Aorta (tissue), 5 donors: ENCODE data around the gene C1orf141. TPM values are rescaled to one million over a fixed set of nuclear protein-coding genes. Genes with fewer than 3 reads are reported as not detected.
A peak's percentile ranks its signal among the peaks of the same experiment; 100 is the strongest.

Source experiments
- ATAC-seq: fragments of 200-7000 bp; cut with Tn5 transposase; one replicate; pipeline ENCODE4 v1.9.1; 2022; ENCODE audit warnings: moderate library complexity; ENCODE audit not compliant: low FRiP score
- DNase-seq, 2 donors: peaks; one replicate each; pipeline ENCODE4 v3.0.0-alpha.2; 2020
- H3K27ac ChIP-seq, 2 donors: one replicate each; pipeline ENCODE4 v1.5.1; 2013; ENCODE audit warnings: low read length in 2 of 2, mild to moderate bottlenecking in 2 of 2, moderate library complexity in 2 of 2, control low read depth in 1 of 2, inconsistent platforms in 1 of 2, low read depth in 1 of 2
- H3K27me3 ChIP-seq, 2 donors: one replicate each; pipeline ENCODE4 v1.6.1; 2013; ENCODE audit warnings: control low read depth in 1 of 2, low read length in 1 of 2, mild to moderate bottlenecking in 1 of 2, moderate library complexity in 1 of 2; ENCODE audit not compliant: insufficient read depth in 2 of 2, control insufficient read depth in 1 of 2
- H3K36me3 ChIP-seq, 2 donors: one replicate each; pipeline ENCODE4 v1.6.1; 2013; ENCODE audit warnings: control low read depth in 1 of 2, low read length in 1 of 2, mild to moderate bottlenecking in 1 of 2; ENCODE audit not compliant: insufficient read depth in 2 of 2, control insufficient read depth in 1 of 2
- H3K4me1 ChIP-seq, 2 donors: one replicate each; pipeline ENCODE4 v1.6.1; 2013; ENCODE audit warnings: low read length in 2 of 2, control low read depth in 1 of 2, mild to moderate bottlenecking in 1 of 2, moderate library complexity in 1 of 2; ENCODE audit not compliant: insufficient read depth in 2 of 2, control insufficient read depth in 1 of 2
- H3K4me3 ChIP-seq, 2 donors: one replicate each; pipeline ENCODE4 v1.5.1; 2013; ENCODE audit warnings: low read length in 2 of 2, control low read depth in 1 of 2, mild to moderate bottlenecking in 1 of 2
- H3K9me3 ChIP-seq: one replicate; pipeline ENCODE4 v1.6.1; 2013; ENCODE audit warnings: mild to moderate bottlenecking, low read length; ENCODE audit not compliant: control insufficient read depth
- WGBS, 2 donors: extraction: QIAGEN DNeasy Blood & Tissue Kit; methylation state at CpG; one replicate each; pipeline ENCODE4 v1.1.7; 2013; 5-methylcytosine and 5-hydroxymethylcytosine counted together
- intact Hi-C, 2 donors: fragments of 100-400 bp; cut with DNase I; formaldehyde crosslinking; loops; one replicate each; pipeline versions ENCODE4 v1.14.2 to v1.15.0; 2022
- polyA plus RNA-seq, 2 donors: library from polyadenylated mRNA; stranded (reverse); fragments of 200-250 nt; gene quantifications; one replicate each; pipeline ENCODE4 v1.2.3, GENCODE V29; 2013
- total RNA-seq, 2 donors: library from RNA; stranded (reverse); fragmentation: NEBNext Ultra II Directional; extraction: Animal tissue kit (Norgen Biotek cat#: 25700); gene quantifications; one replicate each; pipeline ENCODE4 v1.2.1, GENCODE V29; 2021
- donor health status: healthy with polysubstance abuse.
- donor health status: Bipolar disorder and iron deficiency.
- donor health status: DM: no; HTN: no; CAD: no.
- donor health status: DM: no; HTN: no; CAD: no.
- donor health status: DM: yes; HTN: yes; CAD: no.

Gene C1orf141
- total and polyA plus RNA-seq, 4 donors, result 0.13 TPM; not detected in 3

GRCh38 chr1:67166196-67166595, 31.4 kb upstream of the C1orf141 start, which contains the start of gene IL23R:
Gene IL23R (plus strand): TSS chr1:67166454. CDS start chr1:67168121, 1,667 bp downstream.
- no peaks in the 10 kb centered on the region for H3K4me1 ChIP-seq
- WGBS, 2 donors, result 49 to 62% methylated on average over 4 of the region's 4 CpGs
- ATAC-seq (no peak), DNase-seq (no peak)
- H3K27me3 ChIP-seq, result no peaks in the 10 kb centered on the region
- no peaks in the 10 kb centered on the region for H3K9me3 ChIP-seq
- intact Hi-C loops, result no loop called here
- H3K36me3 ChIP-seq, result no peaks in the 10 kb centered on the region
- no peak within 1 kb of the TSS for H3K4me3 ChIP-seq
- no peak within 1 kb of the TSS for H3K27ac ChIP-seq

DNA sequence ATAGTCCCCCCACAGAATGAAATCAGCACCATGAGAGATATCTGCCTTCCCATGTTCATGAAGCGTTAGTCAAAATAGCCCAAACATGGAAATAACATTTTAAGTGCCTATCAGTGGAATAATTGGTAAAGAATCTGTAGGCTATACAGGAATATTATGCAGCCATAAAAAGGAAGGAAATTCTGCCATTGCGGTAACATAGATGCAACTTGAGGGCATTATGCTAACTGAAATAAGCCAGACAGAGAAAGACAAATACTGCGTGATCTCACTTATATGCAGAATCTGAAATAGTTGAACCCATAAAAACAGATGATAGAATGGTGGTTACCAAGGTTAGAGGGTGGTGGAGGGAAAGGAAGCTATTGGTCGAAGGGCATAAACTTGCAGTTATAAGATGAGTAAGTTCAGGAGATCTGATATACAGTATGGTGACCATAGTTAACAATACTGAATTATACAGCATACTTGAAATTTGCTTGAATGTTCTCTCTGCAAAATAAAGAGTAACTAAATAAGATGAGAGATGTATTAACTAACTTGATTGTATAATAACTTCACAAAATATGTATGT, 30.8 kb upstream of the C1orf141 start:
- WGBS, 2 donors, result 96 to 97% methylated on average over 4 of the region's 4 CpGs
- H3K4me1 ChIP-seq, result no peaks in the 10 kb centered on the region
- H3K27ac ChIP-seq, result no peak overlapping the region
- DNase-seq, result no peak
- no peak for ATAC-seq
- no peak overlapping the region for H3K4me3 ChIP-seq
- intact Hi-C loops, result no loop called here
- no peaks in the 10 kb centered on the region for H3K36me3 ChIP-seq
- H3K27me3 ChIP-seq, result no peaks in the 10 kb centered on the region
- H3K9me3 ChIP-seq, result no peaks in the 10 kb centered on the region

GRCh38 chr1:67162954-67163353, 28.2 kb upstream of the C1orf141 start:
- ATAC-seq (no peak), DNase-seq (no peak)
- Histone ChIP-seq H3K36me3 (no peaks in the 10 kb centered on the region), H3K27me3 (no peaks in the 10 kb centered on the region), H3K4me1 (no peaks in the 10 kb centered on the region), H3K4me3 (no peak overlapping the region), H3K9me3 (no peaks in the 10 kb centered on the region), H3K27ac (no peak overlapping the region)
- intact Hi-C loops, result no loop called here
- 88 to 95% methylated on average over 2 of the region's 2 CpGs for WGBS, 2 donors

GRCh38 chr1:67159233-67159632, 24.5 kb upstream of the C1orf141 start:
- H3K27me3 ChIP-seq, result no peaks in the 10 kb centered on the region
- no peak overlapping the region for H3K27ac ChIP-seq
- no peaks in the 10 kb centered on the region for H3K9me3 ChIP-seq
- DNase-seq (no peak), ATAC-seq (no peak)
- H3K4me1 ChIP-seq, result no peaks in the 10 kb centered on the region
- intact Hi-C loops, result loop anchor here in 1 of 2 donors (10.0 kb wide), 1 partner anchor 394 kb away; no protein-coding TSS in a partner anchor
- WGBS, 2 donors, result 81% methylated on average over 2 of the region's 2 CpGs
- H3K36me3 ChIP-seq, result no peaks in the 10 kb centered on the region
- H3K4me3 ChIP-seq, result no peak overlapping the region

- Histone ChIP-seq H3K27me3 (no peaks in the 10 kb centered on the region), H3K4me1 (no peaks in the 10 kb centered on the region), H3K36me3 (no peaks in the 10 kb centered on the region), H3K9me3 (no peaks in the 10 kb centered on the region), H3K4me3 (no peak overlapping the region), H3K27ac (no peak overlapping the region)
- intact Hi-C loops, result loop anchor here in 1 of 2 donors (10.0 kb wide), 1 partner anchor 394 kb away; no protein-coding TSS in a partner anchor
- DNase-seq (no peak), ATAC-seq (no peak)
- 46 to 58% methylated on average over 2 of the region's 2 CpGs for WGBS, 2 donors
Measured at GRCh38 chr1:67158401-67158800, 23.6 kb upstream of the C1orf141 start.

- WGBS, 2 donors, result 80 to 87% methylated on average over 4 of the region's 4 CpGs
- no peaks in the 10 kb centered on the region for H3K9me3 ChIP-seq
- intact Hi-C loops, result loop anchor here in 1 of 2 donors (10.0 kb wide), 1 partner anchor 386 kb away; no protein-coding TSS in a partner anchor
- H3K4me3 ChIP-seq, result no peak overlapping the region
- no peaks in the 10 kb centered on the region for H3K27me3 ChIP-seq
- ATAC-seq, result no peak
- no peaks in the 10 kb centered on the region for H3K4me1 ChIP-seq
- no peak for DNase-seq
- H3K36me3 ChIP-seq, result no peaks in the 10 kb centered on the region
- no peak overlapping the region for H3K27ac ChIP-seq
Measured at GRCh38 chr1:67150931-67151330, 16.2 kb upstream of the C1orf141 start.

GRCh38 chr1:67149179-67149770, 14.5 kb upstream of the C1orf141 start:
- no peak overlapping the region for H3K27ac ChIP-seq
- H3K9me3 ChIP-seq, result no peaks in the 10 kb centered on the region
- 11 to 15% methylated on average over 9 of the region's 9 CpGs for WGBS, 2 donors
- peak; percentile 88 for ATAC-seq
- DNase-seq, result peak in 1 of 2 donors; percentile 68
- intact Hi-C loops, result loop anchor here (1.0 to 10.0 kb wide), 3 partner anchors 94 to 382 kb away; partner anchors contain the start of gene SLC35D1 (in 1 of the 2)
- no peaks in the 10 kb centered on the region for H3K36me3 ChIP-seq
- no peaks in the 10 kb centered on the region for H3K4me1 ChIP-seq
- H3K27me3 ChIP-seq, result no peaks in the 10 kb centered on the region
- H3K4me3 ChIP-seq, result no peak overlapping the region

DNA sequence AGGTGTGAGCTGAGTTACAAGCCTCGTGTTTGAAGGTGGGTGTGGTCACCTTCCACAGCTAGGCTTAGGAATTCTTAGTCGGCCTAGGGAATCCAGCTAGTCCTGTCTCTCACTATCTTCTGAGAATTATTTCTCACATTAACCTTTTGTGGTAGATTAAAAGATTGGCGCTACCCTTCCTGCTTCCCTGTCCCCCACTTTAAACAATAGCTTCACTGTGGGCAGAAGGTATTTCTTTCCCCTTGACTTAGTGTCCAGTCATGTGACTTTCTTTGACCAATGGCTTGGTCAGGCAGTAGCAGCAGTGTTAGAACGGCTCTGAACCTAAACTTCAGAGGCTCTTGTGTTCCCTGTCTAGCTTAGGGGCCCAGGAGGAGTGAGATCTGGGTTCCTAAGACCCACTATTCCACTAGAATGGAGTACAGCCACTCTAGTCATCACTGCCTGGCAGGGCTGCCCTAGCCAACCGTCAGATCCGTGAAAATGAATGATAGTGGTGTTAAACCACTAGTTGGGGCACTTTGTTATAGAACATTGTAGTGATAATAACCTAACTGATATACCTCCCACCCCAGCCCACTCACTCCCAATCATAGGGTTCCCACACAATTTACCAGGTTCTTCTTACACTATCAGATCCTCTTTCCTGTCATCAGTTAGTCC, 13.9 kb upstream of the C1orf141 start:
- ATAC-seq, result peak; percentile 19
- Histone ChIP-seq H3K4me1 (no peaks in the 10 kb centered on the region), H3K27ac (no peak overlapping the region), H3K36me3 (no peaks in the 10 kb centered on the region), H3K4me3 (no peak overlapping the region), H3K27me3 (no peaks in the 10 kb centered on the region), H3K9me3 (no peaks in the 10 kb centered on the region)
- DNase-seq, result no peak
- intact Hi-C loops, result loop anchor here (1.0 to 10.0 kb wide), 3 partner anchors 94 to 381 kb away; partner anchors contain the start of gene SLC35D1 (in 1 of the 2)
- 42 to 47% methylated on average over 6 of the region's 6 CpGs for WGBS, 2 donors
